ENCODE results near the gene DEGS1. TPM values are rescaled to one million over a fixed set of nuclear protein-coding genes. Genes with fewer than 3 reads are reported as not detected.

The DEGS1 gene
- total RNA-seq, 1 experiment from 2014 or later = 88.3 TPM

GRCh38 chr1:224212618-224213061, 29.6 kb downstream of the DEGS1 start:
- DNase-seq (ENCODE audit: low read depth) = no peak

GRCh38 chr1:224213438-224214119, 30.5 kb downstream of the DEGS1 start:
- no peak for DNase-seq (ENCODE audit: low read depth)

- no peak for DNase-seq (ENCODE audit: low read depth)
Observed at GRCh38 chr1:224216382-224216781, 33.3 kb downstream of the DEGS1 start.

GRCh38 chr1:224217655-224218623, 34.9 kb downstream of the DEGS1 start:
- no peak for DNase-seq (ENCODE audit: low read depth)

- no peak for DNase-seq (ENCODE audit: low read depth)
Observed at GRCh38 chr1:224219011-224219611, 36.1 kb downstream of the DEGS1 start.

- DNase-seq (ENCODE audit: low read depth) = no peak
Observed at GRCh38 chr1:224219612-224220059, 36.6 kb downstream of the DEGS1 start.

- DNase-seq (ENCODE audit: low read depth) = peak; percentile 79
Observed at GRCh38 chr1:224223819-224224714, 41.0 kb downstream of the DEGS1 start.

GRCh38 chr1:224226849-224227502, 43.9 kb downstream of the DEGS1 start:
- no peak for DNase-seq (ENCODE audit: low read depth)

- DNase-seq (ENCODE audit: low read depth) = no peak
Observed at GRCh38 chr1:224234017-224234416, 51.0 kb downstream of the DEGS1 start.

GRCh38 chr1:224235813-224236493, 52.9 kb downstream of the DEGS1 start:
- no peak for DNase-seq (ENCODE audit: low read depth)

GRCh38 chr1:224237119-224237881, 54.3 kb downstream of the DEGS1 start:
- no peak for DNase-seq (ENCODE audit: low read depth)

GRCh38 chr1:224238212-224238611, 55.2 kb downstream of the DEGS1 start:
- DNase-seq (ENCODE audit: low read depth) = no peak

GRCh38 chr1:224238756-224239155, 55.7 kb downstream of the DEGS1 start:
- no peak for DNase-seq (ENCODE audit: low read depth)

Small RNA genes lying within 50 kb of the gene (small RNA-seq; reads per million reads assigned to genes)
- gene AC092809.3 (not detected), gene RF00139 (0.07 reads per million)

Other genes with a start within 250 kb of the DEGS1 start
- 39.2 and 49.7 TPM in 2 replicates for gene FBXO28, start 69.1 kb upstream of the DEGS1 start, total RNA-seq (2014; rRNA removed; shearing (Covaris generic))
- 17.4 and 20.0 TPM in 2 replicates for gene NVL, start 146.9 kb downstream of the DEGS1 start, total RNA-seq (2014; rRNA removed; shearing (Covaris generic))
- 48.3 and 52.3 TPM in 2 replicates for gene CNIH4, start 173.6 kb downstream of the DEGS1 start, total RNA-seq (2014; rRNA removed; shearing (Covaris generic))